Tibial artery (tissue), 4 donors: ENCODE measurements around the gene SLIT3.

ENCODE experiments used
- DNase-seq, 2 donors: peaks; one replicate each; pipeline ENCODE4 v3.0.0-alpha.2; 2019
- H3K27ac ChIP-seq, 2 donors: fragments of 200-600 bp; sonication (generic) in 1 of 2; 1 replicate in 1 of 2; 2 replicates in 1 of 2; pipeline ENCODE4 v1.5.1; 2018 to 2019; ENCODE audit warnings: mild to moderate bottlenecking in 1 of 2
- H3K27me3 ChIP-seq, 2 donors: fragments of 200-600 bp; sonication (generic) in 1 of 2; one replicate each; pipeline versions ENCODE4 v1.5.1 to v1.6.0; 2016 to 2019
- H3K36me3 ChIP-seq, 3 donors: fragments of 200-600 bp; sonication (generic) in 2 of 3; one replicate each; pipeline ENCODE4 v1.5.1; 2016 to 2019; ENCODE audit warnings: mild to moderate bottlenecking in 2 of 3
- H3K4me1 ChIP-seq, 4 donors: fragments of 200-600 bp; sonication (generic) in 2 of 4; 1 replicate in 3 of 4; 2 replicates in 1 of 4; pipeline ENCODE4 v1.5.1; 2016 to 2019
- H3K4me3 ChIP-seq, 2 donors: fragments of 200-600 bp; sonication (generic) in 1 of 2; 1 replicate in 1 of 2; 2 replicates in 1 of 2; pipeline ENCODE4 v1.5.1; 2018 to 2019; ENCODE audit warnings: mild to moderate bottlenecking in 2 of 2
- H3K9me3 ChIP-seq, 3 donors: fragments of 200-600 bp; sonication (generic) in 1 of 3; one replicate each; pipeline ENCODE4 v1.5.1; 2016 to 2019
- intact Hi-C: fragments of 100-400 bp; cut with DNase I; formaldehyde crosslinking; loops from one replicate; pipeline ENCODE4 v1.15.0; 2023; ENCODE audit warnings: low total_unique reads
- TF ChIP-seq, protein P1 (sequence below), 2 experiments: fragments of 200-600 bp in 1 of 2; fragments of 450-650 bp in 1 of 2; IDR thresholded peaks; one replicate each; pipeline ENCODE4 v1.5.1; 2017 to 2019; ENCODE audit warnings: antibody characterized with exemption in 2 of 2, mild to moderate bottlenecking in 1 of 2, moderate library complexity in 1 of 2

SLIT3 gene

GRCh38 chr5:168881427-168882149 is 419.4 kb downstream of the SLIT3 start:
- no peak overlapping the region for H3K27ac ChIP-seq

DNA sequence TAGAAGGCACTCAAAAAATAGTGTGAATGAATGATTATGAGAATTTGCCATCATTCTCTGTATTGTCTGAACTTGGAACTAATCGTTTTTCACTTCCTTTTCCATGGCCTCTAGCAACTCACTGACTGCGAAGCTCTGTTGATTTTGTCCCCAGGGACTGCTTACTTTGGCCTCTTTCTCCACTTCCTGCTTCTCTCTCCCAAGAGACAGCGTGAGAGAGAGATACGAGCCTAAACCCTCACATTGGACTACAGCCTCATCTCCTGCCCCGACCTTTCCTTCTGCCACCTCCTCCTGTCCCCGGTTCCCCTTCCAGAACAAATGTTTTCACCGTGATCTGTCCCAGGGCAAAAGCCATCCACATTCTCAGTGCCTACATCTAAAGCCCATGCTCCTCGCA is 421.0 kb downstream of the SLIT3 start:
- TF ChIP-seq, protein P1, sequence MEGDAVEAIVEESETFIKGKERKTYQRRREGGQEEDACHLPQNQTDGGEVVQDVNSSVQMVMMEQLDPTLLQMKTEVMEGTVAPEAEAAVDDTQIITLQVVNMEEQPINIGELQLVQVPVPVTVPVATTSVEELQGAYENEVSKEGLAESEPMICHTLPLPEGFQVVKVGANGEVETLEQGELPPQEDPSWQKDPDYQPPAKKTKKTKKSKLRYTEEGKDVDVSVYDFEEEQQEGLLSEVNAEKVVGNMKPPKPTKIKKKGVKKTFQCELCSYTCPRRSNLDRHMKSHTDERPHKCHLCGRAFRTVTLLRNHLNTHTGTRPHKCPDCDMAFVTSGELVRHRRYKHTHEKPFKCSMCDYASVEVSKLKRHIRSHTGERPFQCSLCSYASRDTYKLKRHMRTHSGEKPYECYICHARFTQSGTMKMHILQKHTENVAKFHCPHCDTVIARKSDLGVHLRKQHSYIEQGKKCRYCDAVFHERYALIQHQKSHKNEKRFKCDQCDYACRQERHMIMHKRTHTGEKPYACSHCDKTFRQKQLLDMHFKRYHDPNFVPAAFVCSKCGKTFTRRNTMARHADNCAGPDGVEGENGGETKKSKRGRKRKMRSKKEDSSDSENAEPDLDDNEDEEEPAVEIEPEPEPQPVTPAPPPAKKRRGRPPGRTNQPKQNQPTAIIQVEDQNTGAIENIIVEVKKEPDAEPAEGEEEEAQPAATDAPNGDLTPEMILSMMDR (IDR thresholded peaks at IDR 0.05): no peak
- H3K27ac ChIP-seq: peak overlapping the region in 1 of 2 donors; percentile 18
- H3K9me3 ChIP-seq: no peaks in the 10 kb centered on the region
- H3K4me1 ChIP-seq: peaks cover 0 to 15% (median 6%) of the 10 kb centered on the region in 4 donors
- no peaks in the 10 kb centered on the region for H3K27me3 ChIP-seq
- H3K4me3 ChIP-seq: no peak overlapping the region
- no peak for DNase-seq
- H3K36me3 ChIP-seq: no peaks in the 10 kb centered on the region
- intact Hi-C loops: no loop called here

More at GRCh38 chr5:168881427-168882149, 419.4 kb downstream of the SLIT3 start:
- DNase-seq: no peak
- intact Hi-C loops: no loop called here
- Histone ChIP-seq H3K36me3 (no peaks in the 10 kb centered on the region), H3K4me3 (no peak overlapping the region), H3K9me3 (no peaks in the 10 kb centered on the region), H3K27me3 (no peaks in the 10 kb centered on the region), H3K4me1 (peaks cover 0 to 15% (median 6%) of the 10 kb centered on the region in 4 donors)
- TF ChIP-seq, protein P1 (IDR thresholded peaks at IDR 0.05): no peak

- Histone ChIP-seq H3K27me3 (no peaks in the 10 kb centered on the region), H3K4me3 (no peak overlapping the region), H3K27ac (no peak overlapping the region), H3K36me3 (no peaks in the 10 kb centered on the region), H3K9me3 (no peaks in the 10 kb centered on the region), H3K4me1 (peaks cover 0 to 15% (median 6%) of the 10 kb centered on the region in 4 donors)
- no peak for DNase-seq
- TF ChIP-seq, protein P1 (IDR thresholded peaks at IDR 0.05): no peak
- intact Hi-C loops: no loop called here
Measured at GRCh38 chr5:168879331-168879730, 421.6 kb downstream of the SLIT3 start.

- Histone ChIP-seq H3K4me3 (no peak overlapping the region), H3K27ac (no peak overlapping the region), H3K4me1 (peaks cover 0 to 15% (median 6%) of the 10 kb centered on the region in 4 donors), H3K9me3 (no peaks in the 10 kb centered on the region), H3K27me3 (no peaks in the 10 kb centered on the region), H3K36me3 (no peaks in the 10 kb centered on the region)
- intact Hi-C loops: no loop called here
- no peak for DNase-seq
- TF ChIP-seq, protein P1 (IDR thresholded peaks at IDR 0.05): no peak
Measured at GRCh38 chr5:168878135-168878745, 422.7 kb downstream of the SLIT3 start.

DNA sequence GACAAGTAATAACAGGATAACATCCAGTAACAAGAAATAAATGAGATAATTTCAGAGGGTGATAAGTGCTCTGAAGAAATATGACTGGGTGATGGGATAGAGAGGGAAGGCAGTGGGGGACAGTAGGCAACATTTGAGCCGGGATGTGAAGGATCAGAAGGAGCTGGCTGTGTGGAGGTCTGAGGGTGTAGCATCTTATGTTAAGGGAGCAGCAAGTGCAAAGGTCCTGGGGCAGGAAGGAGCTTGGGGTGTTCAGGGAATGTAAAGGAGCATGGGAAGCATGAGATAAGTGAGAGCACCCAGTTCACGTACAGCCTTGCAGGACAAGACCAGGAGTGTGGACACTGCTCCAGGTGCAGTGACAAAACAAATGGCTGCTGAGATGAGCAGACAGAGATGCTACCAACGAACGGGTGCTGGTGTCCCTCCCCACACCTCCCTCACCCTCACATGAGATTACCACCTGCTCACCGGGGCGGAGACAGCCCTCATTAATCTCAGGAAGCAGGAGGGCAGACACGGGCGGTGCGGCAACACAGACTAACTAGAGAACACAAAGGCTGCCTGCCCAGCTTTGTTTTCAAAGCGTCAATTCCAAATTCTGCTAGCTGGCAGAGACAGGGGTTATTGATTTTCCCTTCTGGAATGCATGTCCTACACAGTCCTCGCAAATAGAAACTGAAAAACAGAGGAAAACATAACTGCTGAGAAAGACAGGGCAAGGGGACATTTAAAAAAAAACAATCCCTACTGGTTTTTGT is 423.6 kb downstream of the SLIT3 start:
- Histone ChIP-seq H3K4me3 (no peak overlapping the region), H3K4me1 (peaks cover 0 to 15% (median 6%) of the 10 kb centered on the region in 4 donors), H3K27ac (no peak overlapping the region), H3K27me3 (no peaks in the 10 kb centered on the region), H3K36me3 (no peaks in the 10 kb centered on the region), H3K9me3 (no peaks in the 10 kb centered on the region)
- DNase-seq: no peak
- intact Hi-C loops: no loop called here
- TF ChIP-seq, protein P1 (IDR thresholded peaks at IDR 0.05): no peak
